Mesendoderm (in vitro differentiated cells): ENCODE results near the gene SLC22A16.

ENCODE experiments used
- DNase-seq: peaks from one replicate; pipeline ENCODE4 v3.0.0; 2013
- H2AK5ac ChIP-seq: 2 replicates; pipeline ENCODE4 v1.6.1; 2013; ENCODE audit warnings: low read length, inconsistent platforms
- H2BK120ac ChIP-seq: 2 replicates; pipeline ENCODE4 v1.6.1; 2013; ENCODE audit warnings: low read depth, mild to moderate bottlenecking, low read length, moderate library complexity, mixed read lengths
- H2BK15ac ChIP-seq: replicated peaks from 2 replicates; pipeline ENCODE4 v1.6.1; 2013; ENCODE audit warnings: low read depth, mild to moderate bottlenecking, moderate library complexity
- H2BK5ac ChIP-seq: 2 replicates; pipeline ENCODE4 v1.6.1; 2013; ENCODE audit warnings: low read length, inconsistent platforms
- H3K18ac ChIP-seq: 2 replicates; pipeline ENCODE4 v1.6.1; 2013; ENCODE audit warnings: mild to moderate bottlenecking, low read length, mixed read lengths
- H3K23ac ChIP-seq: one replicate; pipeline ENCODE4 v1.6.1; 2013; ENCODE audit warnings: low read length
- H3K27ac ChIP-seq: 2 replicates; pipeline ENCODE4 v1.5.1; 2013; ENCODE audit warnings: low read depth, mild to moderate bottlenecking, inconsistent platforms, low read length, moderate library complexity
- H3K27me3 ChIP-seq: 2 replicates; pipeline ENCODE4 v1.6.1; 2013; ENCODE audit warnings: low read length, control low read depth, mild to moderate bottlenecking, inconsistent platforms; ENCODE audit not compliant: insufficient read depth, poor library complexity
- H3K36me3 ChIP-seq: 2 replicates; pipeline ENCODE4 v1.6.1; 2013; ENCODE audit warnings: low read length, inconsistent platforms; ENCODE audit not compliant: control insufficient read depth, insufficient read depth
- H3K4ac ChIP-seq: one replicate; pipeline ENCODE4 v1.6.1; 2013; ENCODE audit warnings: low read depth, mild to moderate bottlenecking, low read length, moderate library complexity
- H3K4me1 ChIP-seq: 2 replicates; pipeline ENCODE4 v1.6.1; 2013; ENCODE audit warnings: low read depth, low read length, inconsistent platforms; ENCODE audit not compliant: control insufficient read depth
- H3K4me2 ChIP-seq: 2 replicates; pipeline ENCODE4 v1.6.1; 2013; ENCODE audit warnings: low read length
- H3K4me3 ChIP-seq: 2 replicates; pipeline ENCODE4 v1.5.1; 2013; ENCODE audit warnings: mild to moderate bottlenecking, low read length
- H3K56ac ChIP-seq: one replicate; pipeline ENCODE4 v1.6.1; 2013; ENCODE audit warnings: low read length
- H3K79me1 ChIP-seq: 2 replicates; pipeline ENCODE4 v1.6.1; 2013; ENCODE audit warnings: low read length, inconsistent platforms
- H3K79me2 ChIP-seq: 2 replicates; pipeline ENCODE4 v1.6.1; 2013; ENCODE audit warnings: mild to moderate bottlenecking, low read length; ENCODE audit not compliant: control insufficient read depth, insufficient read depth
- H3K9ac ChIP-seq: 2 replicates; pipeline ENCODE4 v1.6.1; 2013; ENCODE audit warnings: low read length, inconsistent platforms
- H4K5ac ChIP-seq: one replicate; pipeline ENCODE4 v1.6.1; 2013; ENCODE audit warnings: low read length
- H4K8ac ChIP-seq: one replicate; pipeline ENCODE4 v1.6.1; 2013; ENCODE audit warnings: low read depth, mild to moderate bottlenecking, control low read depth, low read length, moderate library complexity
- WGBS: extraction: QIAGEN DNeasy Blood & Tissue Kit; methylation state at CpG from one replicate; pipeline ENCODE4 v1.1.7; 2013; ENCODE audit warnings: low lambda C conversion rate, missing lambda C conversion rate; ENCODE audit not compliant: insufficient coverage; ENCODE audit errors: extremely low coverage; 5-methylcytosine and 5-hydroxymethylcytosine counted together

SLC22A16 gene

DNA sequence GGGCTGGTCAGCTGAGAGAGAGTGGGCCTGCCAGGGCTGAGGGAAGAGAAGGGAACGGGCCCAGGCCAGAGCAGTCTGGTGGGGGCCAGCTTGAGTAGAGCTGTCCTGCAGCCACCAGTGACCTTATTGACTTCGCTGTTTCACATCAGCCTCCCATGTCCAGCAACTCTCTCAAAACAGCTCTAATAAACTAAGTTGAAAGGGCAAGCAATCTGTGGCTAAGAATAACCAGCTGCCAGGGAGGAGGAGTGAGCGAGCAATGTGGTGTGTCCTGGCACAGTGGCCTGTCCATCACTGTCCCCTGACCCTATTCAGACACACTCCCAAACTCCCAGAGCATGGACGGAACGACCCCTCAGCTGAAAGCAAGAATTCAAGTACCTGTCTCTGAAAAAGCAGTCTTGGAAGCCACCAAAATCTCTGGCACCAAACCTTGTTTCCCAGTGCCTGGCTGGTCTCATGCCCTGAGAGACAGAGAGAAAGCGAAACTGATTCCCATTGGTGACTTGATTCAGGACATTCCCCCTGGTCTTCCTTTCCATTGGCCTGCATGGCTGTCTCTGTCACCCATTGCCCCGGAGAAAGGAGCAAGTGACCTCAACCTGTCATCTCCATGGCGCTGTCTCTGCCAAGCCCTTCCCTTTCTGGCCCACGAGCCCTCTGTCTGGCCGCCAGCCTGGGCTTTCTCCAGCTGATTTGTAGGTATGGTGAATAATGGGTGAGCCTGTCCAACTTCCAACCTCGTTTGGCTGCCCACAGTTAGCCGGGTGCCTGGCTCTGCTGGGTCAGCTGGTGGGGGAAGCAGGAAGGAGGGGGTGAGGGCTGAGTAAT, 61.1 kb downstream of the SLC22A16 start, which contains the start of gene DDO:
Gene DDO (minus strand): TSS at position 490 of the 831 bp plus-strand sequence. CDS start 2,113 bp downstream, outside the sequence.
- Histone ChIP-seq H4K5ac (no peak within 1 kb of the TSS), H3K56ac (no peak within 1 kb of the TSS), H3K9ac (no peak within 1 kb of the TSS), H3K4ac (no peak within 1 kb of the TSS), H3K79me1 (no peaks in the 10 kb centered on the region), H3K36me3 (no peaks in the 10 kb centered on the region), H2BK15ac (no peak within 1 kb of the TSS), H3K4me1 (no peaks in the 10 kb centered on the region), H3K79me2 (no peaks in the 10 kb centered on the region), H2BK120ac (no peak within 1 kb of the TSS), H2BK5ac (no peak within 1 kb of the TSS), H3K27me3 (no peaks in the 10 kb centered on the region), H2AK5ac (no peak within 1 kb of the TSS), H3K4me3 (no peak within 1 kb of the TSS), H4K8ac (no peak within 1 kb of the TSS), H3K27ac (no peak within 1 kb of the TSS), H3K18ac (no peak within 1 kb of the TSS), H3K4me2 (no peak within 1 kb of the TSS), H3K23ac (no peak within 1 kb of the TSS)
- WGBS = no CpG with 5 or more reads among the region's 12 CpGs
- DNase-seq = no peak

DNA sequence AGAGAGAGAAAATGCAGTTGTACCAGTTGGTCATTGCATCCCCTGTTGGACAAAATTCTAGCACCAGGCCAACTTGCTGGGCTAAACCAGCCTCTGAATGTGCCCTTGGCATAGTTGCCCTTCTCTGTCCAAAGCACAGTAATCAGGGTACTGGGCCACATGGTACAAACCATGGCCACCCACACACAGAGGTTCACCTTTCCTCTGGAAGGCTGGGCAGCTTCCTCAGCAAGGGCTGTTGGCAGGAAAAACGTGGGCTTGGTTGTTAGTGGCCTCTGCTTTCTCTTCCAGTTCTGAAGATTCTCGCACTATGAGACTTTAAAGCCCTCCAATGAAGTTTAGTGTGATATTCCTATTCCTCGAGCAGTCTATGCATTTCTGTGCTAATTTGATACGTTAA, 61.7 kb downstream of the SLC22A16 start:
- Histone ChIP-seq H3K9ac (no peak overlapping the region), H3K79me2 (no peaks in the 10 kb centered on the region), H2AK5ac (no peak overlapping the region), H3K18ac (no peak overlapping the region), H2BK15ac (no peak overlapping the region), H2BK5ac (no peak overlapping the region), H4K5ac (no peak overlapping the region), H3K4me1 (no peaks in the 10 kb centered on the region), H3K27me3 (no peaks in the 10 kb centered on the region), H3K27ac (no peak overlapping the region), H3K79me1 (no peaks in the 10 kb centered on the region), H3K4me3 (no peak overlapping the region), H3K4me2 (no peak overlapping the region), H4K8ac (no peak overlapping the region), H3K36me3 (no peaks in the 10 kb centered on the region), H3K23ac (no peak overlapping the region), H3K4ac (no peak overlapping the region), H3K56ac (no peak overlapping the region), H2BK120ac (no peak overlapping the region)
- DNase-seq = no peak
- WGBS = no CpG with 5 or more reads among the region's 4 CpGs

DNA sequence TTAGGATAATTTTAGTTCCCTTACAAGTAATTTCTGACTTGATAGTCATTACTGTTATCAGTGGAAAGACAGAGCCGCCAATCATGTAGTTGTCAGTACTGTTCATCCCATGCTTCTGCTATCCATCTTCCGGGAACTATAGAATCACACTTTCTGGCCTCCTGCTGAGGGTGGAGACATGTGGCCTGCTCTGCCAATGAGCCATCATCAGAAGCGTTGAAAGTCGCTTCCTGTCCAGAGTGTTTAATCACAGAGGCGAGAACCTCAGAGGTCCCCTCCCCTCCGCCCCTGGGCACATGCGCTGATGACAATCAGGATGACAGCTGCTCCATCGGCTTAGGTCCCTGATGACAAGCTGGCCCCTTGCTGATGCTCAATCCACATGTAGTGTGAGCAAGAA, 64.1 kb downstream of the SLC22A16 start:
- Histone ChIP-seq H3K4me1 (no peaks in the 10 kb centered on the region), H3K27me3 (no peaks in the 10 kb centered on the region), H3K9ac (no peak overlapping the region), H3K18ac (no peak overlapping the region), H3K4ac (no peak overlapping the region), H2AK5ac (no peak overlapping the region), H3K79me1 (no peaks in the 10 kb centered on the region), H3K4me3 (no peak overlapping the region), H3K23ac (no peak overlapping the region), H3K27ac (no peak overlapping the region), H3K56ac (no peak overlapping the region), H3K36me3 (no peaks in the 10 kb centered on the region), H2BK5ac (no peak overlapping the region), H3K4me2 (no peak overlapping the region), H2BK120ac (no peak overlapping the region), H2BK15ac (no peak overlapping the region), H4K5ac (no peak overlapping the region), H3K79me2 (no peaks in the 10 kb centered on the region), H4K8ac (no peak overlapping the region)
- DNase-seq = peak; percentile 37
- WGBS = no CpG with 5 or more reads among the region's 8 CpGs

DNA sequence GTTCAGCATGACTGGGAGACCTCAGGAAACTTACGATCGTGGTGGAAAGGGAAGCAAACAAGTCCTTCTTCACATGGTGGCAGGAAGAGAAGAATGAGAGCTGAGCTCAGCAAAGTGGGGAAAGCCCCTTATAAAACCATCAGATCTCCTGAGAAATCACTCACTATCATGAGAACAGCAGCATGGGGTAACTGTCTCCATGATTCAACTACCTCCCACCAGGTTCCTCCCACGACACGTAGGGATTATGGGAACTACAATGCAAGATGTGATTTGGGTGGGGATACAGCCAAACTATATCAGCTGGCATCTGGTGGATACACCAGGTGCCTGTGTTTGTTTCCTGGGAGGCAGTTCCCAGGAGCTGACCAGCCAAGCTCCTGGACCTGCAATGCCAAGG, 65.9 kb downstream of the SLC22A16 start:
- no peak overlapping the region for H3K9ac ChIP-seq
- no CpG with 5 or more reads among the region's 4 CpGs for WGBS
- H2AK5ac ChIP-seq = no peak overlapping the region
- no peak overlapping the region for H4K8ac ChIP-seq
- no peak overlapping the region for H2BK15ac ChIP-seq
- no peak overlapping the region for H3K23ac ChIP-seq
- no peak overlapping the region for H4K5ac ChIP-seq
- H2BK120ac ChIP-seq = no peak overlapping the region
- no peaks in the 10 kb centered on the region for H3K27me3 ChIP-seq
- H3K56ac ChIP-seq = no peak overlapping the region
- H3K18ac ChIP-seq = no peak overlapping the region
- no peaks in the 10 kb centered on the region for H3K36me3 ChIP-seq
- peak; percentile 16 for DNase-seq
- H3K4me2 ChIP-seq = no peak overlapping the region
- no peak overlapping the region for H3K4me3 ChIP-seq
- no peak overlapping the region for H2BK5ac ChIP-seq
- no peaks in the 10 kb centered on the region for H3K4me1 ChIP-seq
- no peaks in the 10 kb centered on the region for H3K79me2 ChIP-seq
- no peaks in the 10 kb centered on the region for H3K79me1 ChIP-seq
- H3K4ac ChIP-seq = no peak overlapping the region
- no peak overlapping the region for H3K27ac ChIP-seq

DNA sequence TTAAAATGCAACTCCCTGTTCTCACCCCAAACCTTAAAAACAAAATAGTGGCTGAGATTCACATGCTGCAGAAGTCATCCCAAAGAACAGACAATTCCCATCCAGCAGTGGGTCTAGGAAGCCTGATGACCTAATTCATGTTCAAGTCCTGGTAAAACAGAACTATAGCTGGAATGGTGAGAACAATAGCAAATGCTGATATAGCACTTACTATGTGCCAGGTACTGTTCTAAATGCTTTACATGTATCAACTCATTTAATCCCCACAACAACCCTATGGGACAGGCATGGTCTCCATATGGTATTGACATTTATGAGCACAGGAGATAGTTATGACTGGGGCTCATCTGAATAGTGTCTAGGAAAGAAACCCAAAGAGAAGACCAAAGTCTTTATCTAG, 66.6 kb downstream of the SLC22A16 start:
- Histone ChIP-seq H3K56ac (no peak overlapping the region), H3K79me1 (no peaks in the 10 kb centered on the region), H3K79me2 (no peaks in the 10 kb centered on the region), H2BK120ac (no peak overlapping the region), H3K27me3 (no peaks in the 10 kb centered on the region), H3K4me3 (no peak overlapping the region), H3K23ac (no peak overlapping the region), H3K27ac (no peak overlapping the region), H2AK5ac (no peak overlapping the region), H2BK5ac (no peak overlapping the region), H3K9ac (no peak overlapping the region), H4K8ac (no peak overlapping the region), H2BK15ac (no peak overlapping the region), H3K4ac (no peak overlapping the region), H3K18ac (no peak overlapping the region), H3K4me2 (no peak overlapping the region), H4K5ac (no peak overlapping the region), H3K36me3 (no peaks in the 10 kb centered on the region), H3K4me1 (no peaks in the 10 kb centered on the region)
- no peak for DNase-seq

DNA sequence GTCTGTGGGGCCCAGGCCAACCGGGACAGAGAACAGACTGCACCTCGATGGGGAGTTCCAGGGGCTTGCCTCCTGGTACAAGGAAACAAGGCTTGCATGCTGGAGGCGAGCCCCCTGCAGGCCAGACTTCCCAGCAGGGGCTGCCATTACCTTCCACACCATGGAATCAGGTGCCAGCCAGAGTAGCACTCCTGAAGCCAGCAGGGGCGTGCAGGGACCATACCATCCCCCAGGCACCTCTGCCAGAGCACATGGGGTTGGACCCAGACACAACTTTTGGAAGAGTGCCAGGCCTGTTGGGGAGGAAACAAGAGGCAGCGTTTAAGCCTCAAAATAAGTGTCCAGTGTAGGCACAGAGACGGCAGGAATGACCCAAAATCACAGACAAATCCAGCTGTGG, 67.5 kb downstream of the SLC22A16 start:
- no peak overlapping the region for H3K27ac ChIP-seq
- no peak overlapping the region for H3K9ac ChIP-seq
- H2BK120ac ChIP-seq = no peak overlapping the region
- H3K79me2 ChIP-seq = no peaks in the 10 kb centered on the region
- no peak overlapping the region for H2AK5ac ChIP-seq
- H3K79me1 ChIP-seq = no peaks in the 10 kb centered on the region
- no peak overlapping the region for H3K4me3 ChIP-seq
- H3K27me3 ChIP-seq = no peaks in the 10 kb centered on the region
- no peak overlapping the region for H3K18ac ChIP-seq
- no peak overlapping the region for H4K5ac ChIP-seq
- H2BK5ac ChIP-seq = no peak overlapping the region
- no peak overlapping the region for H3K23ac ChIP-seq
- no peak overlapping the region for H4K8ac ChIP-seq
- peak; percentile 49 for DNase-seq
- no peak overlapping the region for H2BK15ac ChIP-seq
- no CpG with 5 or more reads among the region's 6 CpGs for WGBS
- H3K56ac ChIP-seq = no peak overlapping the region
- no peak overlapping the region for H3K4ac ChIP-seq
- no peak overlapping the region for H3K4me2 ChIP-seq
- no peaks in the 10 kb centered on the region for H3K36me3 ChIP-seq
- H3K4me1 ChIP-seq = no peaks in the 10 kb centered on the region
